NOMO-1 (cell line): ENCODE results near the gene OR1N1.
"Not testable (repeated sequence)": the region's sequence is repeated elsewhere in the genome, so short reads cannot be mapped to it uniquely, and the experiment has no call there.

Source experiments
- DNase-seq, 2 experiments: peaks; one replicate each; lab custom pipeline; 2025; ENCODE audit not compliant: unreplicated experiment in 2 of 2; lab: John Stamatoyannopoulos, UW

Gene OR1N1

DNA sequence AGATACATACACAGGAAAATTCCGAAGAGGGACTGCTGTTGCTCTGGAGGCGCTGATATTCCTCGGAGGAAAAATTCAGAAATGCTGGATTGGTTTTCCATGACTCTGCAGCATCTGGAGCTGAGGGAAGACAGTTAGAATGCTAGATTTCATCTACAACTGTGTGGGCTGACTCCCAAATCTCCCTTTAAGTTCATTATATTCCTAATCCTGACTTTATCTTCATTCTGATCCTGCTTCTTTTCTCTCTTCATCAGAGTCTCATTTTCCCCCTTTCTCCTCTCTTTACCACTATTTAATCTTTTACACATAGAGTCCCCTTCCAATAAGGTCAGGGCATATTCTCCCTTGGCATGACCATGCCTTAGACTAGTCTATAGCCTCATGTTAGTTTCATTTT is at the start of gene OR1N1:
OR1N1 (minus strand) TSS at position 101 of the 400 bp plus-strand sequence; CDS start at position 101, 0 bp downstream.
- no peak for DNase-seq

DNA sequence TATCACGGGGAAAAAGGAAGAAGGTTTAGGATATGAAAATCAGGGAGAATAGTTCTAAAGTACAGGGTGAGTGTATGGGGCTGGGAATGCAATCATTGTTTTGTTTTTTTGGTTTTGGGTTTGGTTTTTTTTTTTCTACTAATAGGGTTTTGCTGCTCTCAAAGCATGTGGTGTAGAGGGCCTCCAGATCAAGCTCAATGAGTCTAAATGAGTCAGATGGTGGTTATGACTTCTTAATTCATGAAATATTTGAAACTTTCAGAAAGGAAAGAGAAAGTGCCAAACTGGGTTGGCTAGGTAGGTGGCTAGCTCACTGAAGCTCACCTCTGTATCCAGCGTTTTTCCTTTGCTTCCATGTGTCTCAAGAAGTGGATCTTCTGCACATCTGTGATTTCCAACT is 45.4 kb upstream of the OR1N1 start:
- DNase-seq, result no peak

GRCh38 chr9:122567901-122568300 is 40.8 kb upstream of the OR1N1 start:
- DNase-seq, result no peak

GRCh38 chr9:122562134-122562760 is 35.2 kb upstream of the OR1N1 start:
- no peak for DNase-seq

- DNase-seq, result no peak
Observed at GRCh38 chr9:122561446-122561845, 34.4 kb upstream of the OR1N1 start.

DNA sequence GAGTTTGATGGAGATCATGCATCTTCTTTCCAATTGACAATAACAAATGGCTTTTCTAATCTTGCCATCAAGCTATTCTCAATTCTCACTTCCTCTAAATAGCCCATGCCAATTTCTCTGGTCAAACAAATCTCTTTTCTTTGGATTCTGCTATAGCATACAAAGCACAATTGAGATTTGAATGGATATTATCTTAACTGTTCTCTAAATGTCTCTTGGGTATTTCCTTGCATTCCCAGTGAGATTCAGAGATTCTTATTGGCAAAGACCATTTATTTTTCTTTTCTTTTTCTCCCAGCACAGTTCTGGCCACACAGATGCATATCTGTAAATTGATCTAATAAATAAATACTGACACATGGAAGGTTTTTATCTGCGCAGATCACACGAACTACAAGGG is 25.7 kb upstream of the OR1N1 start, which contains the start of gene OR1N2:
OR1N2 (plus strand) TSS at position 301 of the 400 bp plus-strand sequence. CDS start 100 bp downstream, outside the sequence.
- no peak for DNase-seq

DNA sequence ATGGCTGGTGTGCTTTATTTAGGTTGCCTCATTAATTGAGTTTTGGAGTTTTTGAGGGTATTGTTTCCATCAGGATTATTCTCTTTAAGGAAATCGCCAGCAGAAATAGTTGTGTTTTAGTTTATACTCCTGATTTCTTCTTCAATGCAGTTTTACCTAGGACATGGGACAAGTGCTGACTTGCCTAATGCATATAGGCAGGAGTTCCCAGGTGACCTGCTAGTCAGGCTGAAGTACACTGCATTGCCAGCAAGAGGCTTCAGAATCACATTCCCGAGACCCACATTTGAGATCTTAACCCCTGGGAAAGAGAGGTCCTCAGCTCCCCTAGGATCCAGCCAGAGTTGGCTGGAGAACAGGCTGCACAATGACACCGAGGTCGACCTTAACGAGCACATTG is 24.3 kb upstream of the OR1N1 start:
- DNase-seq, result no peak

GRCh38 chr9:122546196-122546595 is 19.1 kb upstream of the OR1N1 start:
- DNase-seq, result no peak

DNA sequence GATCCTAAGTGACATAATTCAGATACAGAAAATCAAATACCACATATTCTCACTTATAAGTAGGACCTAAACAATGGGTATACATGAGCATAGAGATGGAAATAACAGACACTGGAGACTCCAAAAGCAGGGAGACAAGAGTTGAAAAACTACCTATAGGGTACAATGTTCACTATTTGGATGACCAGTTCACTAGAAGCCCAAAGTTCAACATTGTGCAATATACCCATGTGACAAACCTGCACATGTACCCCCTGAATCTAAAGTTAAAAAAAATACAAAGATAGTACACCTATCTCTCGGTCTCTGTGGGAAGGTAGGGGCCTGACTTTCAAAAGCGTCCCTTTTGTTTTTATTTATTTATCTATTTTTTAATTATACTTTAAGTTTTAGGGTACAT is 11.7 kb upstream of the OR1N1 start:
- DNase-seq, result no peak

DNA sequence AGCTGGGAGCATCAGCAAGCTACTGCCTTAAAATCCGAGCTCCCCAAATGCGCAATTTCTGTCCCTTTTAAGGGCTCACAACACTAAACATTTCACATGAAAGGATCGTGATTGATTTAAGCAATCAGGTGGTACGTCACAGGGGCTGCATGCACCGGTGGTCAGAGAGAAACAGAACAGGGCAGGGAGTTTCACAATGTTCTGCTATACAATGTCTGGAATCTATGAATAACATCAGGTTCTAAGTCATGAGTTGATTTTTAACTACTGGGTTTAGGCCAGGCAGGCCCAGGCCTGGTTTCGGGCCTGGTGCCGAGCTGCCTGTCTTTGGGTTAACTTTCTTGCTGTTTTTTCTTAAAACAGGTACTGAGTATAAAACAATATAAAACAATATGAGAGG is 10.0 kb upstream of the OR1N1 start:
- not testable (repeated sequence) for DNase-seq

DNA sequence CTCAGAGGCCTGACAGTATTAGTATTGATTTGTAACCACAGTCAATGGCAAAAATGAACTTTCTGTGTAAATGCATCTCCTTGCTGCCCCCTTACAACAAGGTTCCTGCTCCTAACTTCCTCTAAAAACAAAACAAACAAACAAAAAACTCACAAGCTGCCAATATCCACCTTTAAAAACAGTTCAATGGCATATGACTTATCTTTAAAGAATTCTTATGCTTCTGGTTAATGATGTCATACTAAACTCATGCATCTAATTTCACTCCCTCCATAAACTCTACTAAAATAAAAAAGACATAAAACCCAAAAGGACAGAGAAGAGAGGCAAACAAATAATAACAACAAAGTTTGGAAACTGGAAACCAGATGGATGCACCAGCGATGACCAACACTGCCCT is 9.0 kb upstream of the OR1N1 start:
- no peak for DNase-seq

DNA sequence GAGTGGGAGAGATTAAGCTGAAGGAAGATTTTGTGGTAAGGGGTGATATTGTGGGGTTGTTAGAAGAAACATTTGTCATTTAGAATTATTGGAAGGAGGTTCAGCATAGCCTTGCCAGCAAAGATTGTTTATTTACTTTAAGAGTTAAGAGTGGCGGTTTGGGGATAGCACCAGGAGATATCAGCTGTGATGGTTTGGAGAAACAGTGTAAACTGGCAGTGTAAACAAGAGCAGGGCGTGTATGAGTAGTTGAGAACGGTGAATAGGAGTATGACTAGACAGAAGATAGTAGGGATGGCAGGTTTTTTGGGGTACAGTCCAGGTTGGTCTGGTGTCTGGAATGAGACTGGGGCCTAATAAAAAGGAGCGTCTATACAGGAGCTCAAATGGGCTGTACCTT is 4.1 kb upstream of the OR1N1 start:
- DNase-seq, result not testable (repeated sequence)

- DNase-seq, result no peak
Observed at GRCh38 chr9:122526602-122527001, 491 bp downstream of the OR1N1 start.

- DNase-seq, result no peak
Observed at GRCh38 chr9:122519376-122519775, 7.7 kb downstream of the OR1N1 start.

GRCh38 chr9:122518841-122519240 is 8.3 kb downstream of the OR1N1 start, which contains the start of gene OR1J4:
TSS of gene OR1J4 (plus strand) at chr9:122519141. CDS start at chr9:122519141, 0 bp downstream.
- DNase-seq, result no peak

DNA sequence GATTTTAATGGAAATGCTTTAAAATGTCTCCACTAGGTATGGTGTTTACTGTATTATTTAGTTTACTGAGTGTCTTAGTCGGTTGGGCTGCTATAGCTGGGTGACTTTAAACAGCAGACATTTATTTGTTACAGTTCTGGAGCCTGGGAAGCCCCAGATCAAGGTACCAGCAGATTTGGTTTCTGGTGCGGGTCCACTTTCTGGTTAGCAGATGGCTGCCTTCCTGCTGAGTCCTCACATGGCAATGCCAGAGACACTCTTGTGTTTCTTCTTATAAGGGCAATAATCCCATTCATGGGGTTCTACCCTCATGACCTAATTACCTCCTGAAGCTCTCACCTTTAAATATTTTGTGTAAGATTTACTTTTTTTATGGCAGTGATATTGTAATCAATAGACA is 8.9 kb downstream of the OR1N1 start:
- no peak for DNase-seq

DNA sequence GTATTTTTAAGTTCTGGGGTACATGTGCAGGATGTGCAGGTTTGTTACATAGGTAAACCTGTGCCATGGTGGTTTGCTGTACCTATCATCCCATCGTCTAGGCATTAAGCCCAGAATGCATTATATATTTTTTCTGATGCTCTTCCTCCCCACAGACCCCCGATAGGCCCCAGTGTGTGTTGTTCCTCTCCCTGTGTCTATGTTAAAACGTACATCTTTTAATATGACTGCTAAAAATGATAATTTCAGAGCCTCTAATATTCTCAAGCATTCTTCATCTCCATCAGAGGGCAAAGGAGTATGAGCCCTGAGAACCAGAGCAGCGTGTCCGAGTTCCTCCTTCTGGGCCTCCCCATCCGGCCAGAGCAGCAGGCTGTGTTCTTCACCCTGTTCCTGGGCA is 16.6 kb downstream of the OR1N1 start, which contains the start of gene OR1J2:
OR1J2 (plus strand) TSS at position 301 of the 400 bp plus-strand sequence; CDS start at position 301, 0 bp downstream.
- DNase-seq, result no peak

DNA sequence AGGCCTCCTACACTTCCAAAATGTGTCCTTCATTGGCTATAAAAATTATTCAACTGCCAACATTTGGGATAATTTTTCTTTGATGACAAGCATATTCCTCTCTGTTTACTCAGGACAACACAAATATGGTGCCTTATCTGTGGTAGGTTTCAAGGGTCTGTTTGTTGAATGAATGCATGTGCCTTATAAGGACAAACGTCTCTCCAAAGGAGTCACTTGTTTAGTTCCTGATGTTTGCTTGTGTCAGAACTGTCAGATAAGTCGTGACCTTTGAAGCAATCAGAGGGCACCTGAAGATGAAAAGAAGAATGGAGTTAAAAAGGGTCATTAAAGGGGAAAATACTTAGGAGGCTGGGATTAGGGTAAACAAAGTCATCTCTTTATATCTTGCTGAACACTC is 20.1 kb downstream of the OR1N1 start:
- no peak for DNase-seq

DNA sequence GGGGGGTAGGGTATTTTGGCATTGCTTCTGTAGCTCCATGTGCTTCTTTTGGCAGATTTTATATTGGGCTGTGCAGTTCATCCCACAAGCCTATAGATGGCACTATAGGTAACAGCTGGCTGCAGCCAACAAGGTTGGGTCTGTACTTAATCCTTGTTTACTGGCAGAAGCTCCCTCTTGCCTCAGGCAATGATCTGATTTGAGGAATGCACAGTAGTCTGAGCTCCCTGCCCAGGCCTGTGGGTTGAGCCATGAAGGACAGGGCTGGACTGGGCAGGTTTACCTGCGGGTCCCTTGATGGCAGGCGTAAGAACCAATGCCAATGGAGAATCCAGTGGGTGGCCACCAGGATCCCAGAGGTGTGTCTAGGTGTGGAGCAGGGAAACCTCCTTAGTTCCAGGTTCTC is 28.2 kb downstream of the OR1N1 start:
- DNase-seq, result peak; percentile 2 to 4

GRCh38 chr9:122479062-122479461 is 48.0 kb downstream of the OR1N1 start:
- DNase-seq, result no peak

DNA sequence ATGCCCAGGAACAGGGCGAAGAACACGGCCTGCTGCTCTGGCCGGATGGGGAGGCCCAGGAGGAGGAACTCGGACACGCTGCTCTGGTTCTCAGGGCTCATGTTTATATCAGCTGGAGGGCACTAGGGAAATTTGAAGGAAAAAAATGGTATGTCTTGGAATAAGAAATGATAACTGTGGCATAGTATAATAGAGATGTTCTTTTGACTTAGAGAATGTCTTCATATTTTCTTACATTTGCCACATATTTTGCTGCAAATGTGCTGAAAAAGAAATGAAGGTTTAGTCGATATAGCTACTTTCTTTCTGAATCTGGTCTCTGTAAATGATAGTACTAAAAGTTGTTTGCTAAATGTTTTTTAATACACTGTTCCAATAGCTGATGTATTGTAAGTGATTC is 49.3 kb downstream of the OR1N1 start, which contains the start of gene OR1J1:
OR1J1 (minus strand) TSS at position 101 of the 400 bp plus-strand sequence; CDS start at position 101, 0 bp downstream.
- no peak for DNase-seq

DNA sequence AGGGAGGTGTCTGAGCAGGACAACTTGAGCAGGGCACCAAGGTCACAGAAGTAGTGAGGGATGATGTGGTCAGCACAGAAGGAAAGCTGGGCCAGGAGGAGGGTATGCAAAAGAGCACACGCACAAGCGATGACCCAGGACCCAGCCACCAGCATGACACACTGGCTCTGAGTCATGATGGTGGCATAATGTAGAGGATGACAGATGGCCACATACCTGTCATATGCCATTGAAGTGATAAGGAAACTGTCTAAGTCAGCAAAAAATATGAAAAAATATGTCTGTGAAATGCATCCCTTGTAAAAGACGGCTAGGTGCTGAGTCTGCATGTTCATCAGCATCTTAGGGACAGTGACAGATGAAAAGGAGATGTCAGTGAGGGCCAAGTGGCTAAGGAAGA is 49.7 kb downstream of the OR1N1 start:
- DNase-seq, result no peak
